ENCODE results near the gene USP36. TPM values are rescaled to one million over a fixed set of nuclear protein-coding genes. Genes with fewer than 3 reads are reported as not detected.
A peak's percentile ranks its signal among the peaks of the same experiment; 100 is the strongest.

The USP36 gene
- polyA plus RNA-seq, 3 donors from 2014 or later = 9.6 to 31.7 (median 22.7) TPM

DNA sequence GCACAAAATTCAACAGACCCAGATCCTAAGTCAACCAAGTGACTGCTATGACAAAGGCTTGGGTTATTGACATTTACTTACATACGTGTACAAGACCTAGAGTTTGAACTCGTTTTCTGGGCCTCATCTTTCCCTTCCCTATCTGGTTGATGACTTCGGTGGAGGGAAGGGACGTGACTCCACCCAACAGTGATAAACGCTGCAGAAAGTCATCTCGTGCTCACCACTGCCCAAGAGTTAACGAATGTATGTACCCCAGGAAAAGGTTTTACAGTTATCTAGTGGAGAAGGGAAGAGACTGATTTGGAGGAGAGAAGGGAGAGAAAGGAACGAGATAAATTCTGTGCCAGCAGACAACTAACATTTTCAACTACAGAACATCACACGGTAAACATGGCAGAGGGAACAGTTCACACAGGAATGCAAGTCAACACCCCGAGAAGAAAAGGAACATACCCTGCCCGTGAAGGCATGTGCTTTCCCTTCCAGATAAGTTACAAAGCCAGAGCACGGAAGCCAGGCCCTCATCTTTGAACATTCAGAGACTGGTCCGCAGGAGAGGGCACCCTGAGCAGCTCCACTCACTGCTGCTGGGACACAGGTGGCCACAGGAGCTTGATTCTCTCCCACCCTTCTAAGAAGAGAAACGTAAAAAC lies 44.6 kb downstream of the USP36 start:
- Mint-ChIP-seq H3K36me3 (peaks cover 27 to 38% (median 32%) of the 10 kb centered on the region in 3 donors), H3K4me1 (peaks cover 83 to 87% of the 10 kb centered on the region in 2 donors)
- no peak for DNase-seq

DNA sequence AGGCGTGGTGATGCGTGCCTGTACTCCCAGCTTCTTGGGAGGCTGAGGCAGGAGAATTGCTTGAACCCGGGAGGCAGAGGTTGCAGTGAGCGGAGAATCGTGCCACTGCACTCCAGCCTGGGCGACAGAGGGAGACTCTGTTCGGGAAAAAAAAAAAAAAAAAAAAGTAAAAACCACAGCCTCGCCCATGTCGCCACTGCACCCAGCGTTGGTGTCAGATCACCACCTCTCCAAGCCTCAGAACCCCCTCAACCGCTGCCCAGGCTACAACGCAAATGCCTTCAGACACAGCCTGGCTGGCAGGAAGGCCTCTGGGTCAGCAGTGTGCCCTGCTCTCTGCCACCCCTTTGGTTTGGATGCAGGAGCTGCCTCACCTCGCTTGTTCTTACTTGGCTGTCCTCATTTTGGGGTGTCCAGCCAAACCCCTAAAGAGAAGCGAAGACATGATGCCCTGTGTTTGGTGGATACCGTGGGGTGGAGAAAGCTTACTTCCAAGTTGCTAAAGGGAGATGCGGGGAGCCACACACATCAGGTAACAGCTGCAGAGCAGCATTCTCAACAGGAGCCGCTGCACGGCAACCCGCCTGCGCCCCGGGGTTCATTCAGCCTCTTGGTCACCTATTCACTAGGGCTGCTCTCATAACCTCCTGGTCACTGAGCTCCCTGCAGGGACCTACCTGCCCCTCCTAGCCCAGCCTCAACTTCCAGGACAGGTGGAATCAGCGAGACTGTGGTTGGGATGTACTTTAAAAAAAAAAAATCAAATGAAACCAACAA lies 45.6 kb downstream of the USP36 start:
- Mint-ChIP-seq H3K36me3 (peaks cover 27 to 38% (median 32%) of the 10 kb centered on the region in 3 donors), H3K9me3 (no peaks in the 10 kb centered on the region), H3K27me3 (ENCODE audit: low read depth in 3 of 3) (peaks cover 12 to 22% (median 17%) of the 10 kb centered on the region in 3 donors), H3K4me3 (peak overlapping the region; percentile 36 to 71 (median 70)), H3K4me1 (peaks cover 87 to 91% of the 10 kb centered on the region in 2 donors), H3K27ac (peak overlapping the region; percentile 66 to 98 (median 78))
- DNase-seq = peak in 1 of 3 donors; percentile 45

More for the DNA sequence above, 44.6 kb downstream of the USP36 start:
- Mint-ChIP-seq H3K4me3 (peak overlapping the region in 2 of 5 donors; percentile 4 to 36), H3K27me3 (ENCODE audit: low read depth in 3 of 3) (peaks cover 12 to 25% (median 17%) of the 10 kb centered on the region in 3 donors), H3K27ac (peak overlapping the region in 5 of 6 donors; percentile 27 to 87 (median 52)), H3K9me3 (no peaks in the 10 kb centered on the region)

DNA sequence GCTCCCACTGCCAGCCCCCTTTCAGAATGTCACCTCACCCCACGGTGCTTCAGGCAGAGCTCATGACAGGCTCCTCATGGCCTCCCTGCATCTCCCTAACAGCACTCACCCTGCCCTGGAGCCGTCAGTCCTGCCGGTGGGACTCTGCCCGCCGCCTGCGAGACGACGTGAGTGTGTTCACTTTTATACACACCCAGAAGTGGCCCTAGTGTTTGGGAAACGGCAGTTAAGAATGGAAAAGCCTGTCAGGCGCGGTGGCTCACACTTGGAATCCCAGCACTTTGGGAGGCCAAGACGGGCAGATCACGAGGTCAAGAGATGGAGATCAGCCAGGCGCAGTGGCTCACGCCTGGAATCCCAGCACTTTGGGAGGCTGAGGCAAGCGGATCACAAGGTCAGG lies 46.2 kb downstream of the USP36 start:
- H3K9me3 Mint-ChIP-seq = no peaks in the 10 kb centered on the region
- H3K27me3 Mint-ChIP-seq (ENCODE audit: low read depth in 3 of 3) = peaks cover 11 to 28% (median 13%) of the 10 kb centered on the region in 3 donors
- H3K4me1 Mint-ChIP-seq = peaks cover 91 to 92% of the 10 kb centered on the region in 2 donors
- DNase-seq = no peak
- peak overlapping the region; percentile 29 to 71 (median 36) for H3K4me3 Mint-ChIP-seq
- peak overlapping the region in 5 of 6 donors; percentile 26 to 98 (median 67) for H3K27ac Mint-ChIP-seq
- H3K36me3 Mint-ChIP-seq = peaks cover 27 to 37% (median 36%) of the 10 kb centered on the region in 3 donors

DNA sequence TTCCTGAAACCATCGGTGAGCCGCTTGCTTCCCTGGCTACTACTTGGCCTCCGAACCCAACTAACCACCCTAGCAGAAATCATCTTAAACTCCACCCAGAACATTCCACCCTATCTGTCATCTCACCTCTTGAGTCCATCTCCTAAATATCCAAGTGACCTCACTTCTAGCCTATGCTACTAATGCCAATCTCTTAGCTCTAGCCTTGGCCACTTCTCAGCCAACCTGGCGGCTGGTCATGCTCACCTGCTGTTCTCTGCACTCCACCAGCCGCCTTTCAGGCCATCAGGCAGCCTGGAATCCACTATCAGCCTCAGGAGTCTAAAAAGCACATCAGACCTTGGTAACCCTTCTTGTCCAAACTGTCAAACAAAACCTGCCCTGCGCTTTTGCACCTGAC lies 46.6 kb downstream of the USP36 start:
- H3K4me3 Mint-ChIP-seq = peak overlapping the region; percentile 29 to 68 (median 36)

DNA sequence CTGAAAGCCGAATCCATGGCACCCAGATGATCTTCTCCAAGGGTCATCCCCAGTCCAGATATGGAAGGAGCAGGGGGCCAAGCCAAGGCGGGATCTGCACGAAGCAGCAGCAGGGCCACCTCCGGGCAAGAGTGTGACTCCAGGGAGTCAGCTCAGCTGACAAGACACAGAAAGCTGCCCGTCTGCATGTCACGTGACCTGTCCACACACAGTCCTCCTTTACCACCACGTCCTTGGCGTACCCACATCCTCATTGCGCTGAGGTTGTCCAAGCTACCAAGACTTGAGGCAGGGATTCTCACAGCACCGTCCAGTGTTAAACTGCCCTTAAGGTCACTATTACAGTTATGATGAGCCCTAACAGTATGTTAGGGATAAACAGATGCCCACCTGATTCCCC lies 47.2 kb downstream of the USP36 start:
- peak in 2 of 3 donors; percentile 60 to 65 for DNase-seq
- H3K4me1 Mint-ChIP-seq = peaks cover 88 to 91% of the 10 kb centered on the region in 2 donors
- peaks cover 10 to 28% (median 10%) of the 10 kb centered on the region in 3 donors for H3K27me3 Mint-ChIP-seq (ENCODE audit: low read depth in 3 of 3)
- peak overlapping the region; percentile 23 to 98 (median 78) for H3K27ac Mint-ChIP-seq
- peaks cover 19 to 32% (median 28%) of the 10 kb centered on the region in 3 donors for H3K36me3 Mint-ChIP-seq
- peak overlapping the region; percentile 29 to 68 (median 36) for H3K4me3 Mint-ChIP-seq
- no peaks in the 10 kb centered on the region for H3K9me3 Mint-ChIP-seq

More for the DNA sequence above, 46.6 kb downstream of the USP36 start:
- Mint-ChIP-seq H3K36me3 (peaks cover 24 to 35% (median 32%) of the 10 kb centered on the region in 3 donors), H3K4me1 (peaks cover 91 to 92% of the 10 kb centered on the region in 2 donors), H3K27me3 (ENCODE audit: low read depth in 3 of 3) (peaks cover 10 to 28% (median 10%) of the 10 kb centered on the region in 3 donors), H3K27ac (peak overlapping the region; percentile 23 to 98 (median 78)), H3K9me3 (no peaks in the 10 kb centered on the region)
- DNase-seq = no peak

DNA sequence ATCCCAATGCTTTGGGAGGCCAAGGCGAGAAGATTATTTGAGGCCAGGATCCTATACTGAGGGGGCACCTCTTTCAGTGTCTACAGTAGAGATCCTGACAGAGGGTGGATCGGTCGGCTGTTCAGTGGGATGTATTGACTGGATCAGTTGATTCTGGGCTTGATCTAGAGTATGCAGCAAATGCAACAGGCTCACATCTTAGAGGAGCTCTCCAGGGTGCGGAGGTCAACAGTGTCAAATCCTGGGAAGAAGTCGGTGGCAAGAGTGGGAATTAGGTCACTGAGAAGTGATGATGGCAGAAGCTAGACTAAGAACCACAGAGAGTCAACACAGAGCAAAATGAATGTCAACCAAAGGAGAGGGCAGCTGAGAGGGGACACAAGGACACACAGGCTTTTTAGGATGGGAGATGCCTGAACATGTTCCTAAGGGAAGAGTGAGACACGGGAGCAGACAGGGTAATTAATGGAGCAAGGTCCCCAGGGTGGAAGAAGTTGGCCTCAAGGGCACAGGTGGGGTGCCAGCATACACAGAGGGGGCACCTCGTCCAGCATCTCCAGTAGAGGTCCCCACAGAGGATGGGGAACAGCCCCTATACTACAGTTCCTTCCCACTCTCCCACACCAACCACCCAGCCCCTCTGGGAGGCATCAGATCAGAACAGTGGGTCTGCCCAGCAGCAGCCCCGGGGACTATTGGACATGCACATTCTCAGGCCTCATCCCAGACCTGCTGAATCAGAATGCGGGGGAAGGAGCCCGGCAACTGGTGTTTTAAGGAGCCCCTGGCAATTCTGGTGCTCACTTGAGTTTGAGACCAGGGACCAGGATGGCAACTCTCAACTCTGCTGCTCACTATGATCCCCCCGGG lies 48.5 kb downstream of the USP36 start:
- no peak for DNase-seq
- Mint-ChIP-seq H3K4me1 (peaks cover 93 to 95% of the 10 kb centered on the region in 2 donors), H3K27ac (peak overlapping the region; percentile 28 to 98 (median 92)), H3K36me3 (peaks cover 14 to 32% (median 24%) of the 10 kb centered on the region in 3 donors), H3K4me3 (peak overlapping the region; percentile 29 to 53 (median 46)), H3K27me3 (ENCODE audit: low read depth in 3 of 3) (peaks cover 10 to 29% (median 10%) of the 10 kb centered on the region in 3 donors), H3K9me3 (peaks cover 0 to under 1% (median 0%) of the 10 kb centered on the region in 6 donors)

DNA sequence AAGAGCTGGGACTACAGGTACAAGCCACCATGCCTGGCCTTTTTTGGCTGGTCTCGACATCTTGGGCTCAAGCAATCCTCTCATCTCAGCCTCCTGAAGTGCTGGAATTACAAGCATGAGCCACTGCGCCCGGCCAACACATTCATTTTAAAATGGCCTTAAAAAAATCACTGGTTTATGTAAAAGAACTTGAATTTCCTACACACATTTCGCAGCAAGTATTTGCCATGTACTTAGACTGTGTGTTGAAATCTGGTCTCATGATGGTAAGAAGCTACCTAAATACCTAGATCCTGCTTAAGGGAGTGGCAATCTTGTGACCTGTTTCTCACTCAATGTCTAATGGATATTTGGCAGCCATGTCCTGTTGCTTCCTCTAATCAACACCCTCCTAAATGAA lies 50.1 kb downstream of the USP36 start:
- peaks cover 11 to 29% (median 12%) of the 10 kb centered on the region in 3 donors for H3K27me3 Mint-ChIP-seq (ENCODE audit: low read depth in 3 of 3)
- peak overlapping the region in 3 of 5 donors; percentile 44 to 61 (median 53) for H3K4me3 Mint-ChIP-seq
- H3K4me1 Mint-ChIP-seq = peaks cover 89 to 92% of the 10 kb centered on the region in 2 donors
- peaks cover 0 to 21% (median 8%) of the 10 kb centered on the region in 3 donors for H3K36me3 Mint-ChIP-seq
- peaks cover 0 to 2% (median 0%) of the 10 kb centered on the region in 6 donors for H3K9me3 Mint-ChIP-seq
- H3K27ac Mint-ChIP-seq = peak overlapping the region; percentile 91 to 98 (median 96)
- DNase-seq = no peak

DNA sequence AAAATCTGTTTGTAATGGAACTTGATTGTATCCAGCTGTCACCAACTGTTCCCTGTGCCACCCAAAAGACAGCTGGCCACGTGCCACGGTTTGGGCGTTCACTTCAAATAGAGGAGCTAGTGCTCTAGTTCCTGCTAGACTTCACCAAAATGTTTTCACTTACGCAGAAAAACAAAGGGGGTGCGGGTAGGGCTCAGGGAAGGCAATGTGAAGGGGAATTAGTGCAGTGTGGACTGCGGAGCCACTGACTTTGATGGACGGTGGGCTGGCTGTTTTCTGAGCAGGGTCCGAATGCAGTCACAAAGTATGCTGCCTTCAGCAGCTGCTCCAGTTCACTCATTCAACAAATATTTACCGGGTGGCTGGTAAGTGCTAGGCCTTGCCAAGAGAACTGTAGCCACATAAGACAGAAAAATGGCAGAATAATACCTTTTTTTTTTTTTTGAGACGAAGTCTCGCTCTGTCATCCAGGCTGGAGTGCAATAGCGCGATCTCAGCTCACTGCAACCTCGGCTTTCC lies 50.9 kb downstream of the USP36 start:
- Mint-ChIP-seq H3K4me1 (peaks cover 89 to 92% of the 10 kb centered on the region in 2 donors), H3K27ac (peak overlapping the region; percentile 91 to 98 (median 96)), H3K36me3 (peaks cover 0 to 21% (median 7%) of the 10 kb centered on the region in 3 donors), H3K27me3 (ENCODE audit: low read depth in 3 of 3) (peaks cover 8 to 29% (median 14%) of the 10 kb centered on the region in 3 donors), H3K4me3 (peak overlapping the region; percentile 61 to 87 (median 78)), H3K9me3 (peaks cover 0 to 2% (median 0%) of the 10 kb centered on the region in 6 donors)
- DNase-seq = peak; percentile 57 to 71 (median 64)

DNA sequence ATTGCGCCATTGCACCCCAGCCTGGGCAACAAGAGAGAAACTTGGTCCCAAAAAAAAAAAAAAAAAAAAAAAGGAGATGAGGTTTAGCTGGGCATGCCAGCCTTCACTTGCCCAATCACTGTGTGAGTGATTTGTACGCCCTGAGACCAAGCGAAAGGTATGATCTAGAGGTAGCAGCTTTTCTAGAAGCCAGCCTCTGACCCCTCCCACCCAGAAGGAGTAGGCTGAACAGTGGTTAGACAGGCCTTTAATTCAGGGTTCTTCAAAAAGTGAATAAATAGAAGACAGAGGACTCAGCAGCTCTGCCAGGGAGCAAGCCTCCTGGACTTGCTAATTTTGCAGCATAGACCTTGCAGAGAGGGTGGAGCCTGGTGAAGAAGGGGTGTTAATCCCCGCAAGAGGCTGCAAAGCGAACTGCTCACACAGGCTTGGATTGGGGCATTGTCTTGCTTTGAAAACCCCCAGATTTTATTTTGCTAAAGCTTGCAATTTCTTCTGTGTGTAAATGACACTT lies 51.4 kb downstream of the USP36 start:
- Mint-ChIP-seq H3K27me3 (ENCODE audit: low read depth in 3 of 3) (peaks cover 10 to 24% (median 14%) of the 10 kb centered on the region in 3 donors), H3K9me3 (peaks cover 0 to 2% (median 0%) of the 10 kb centered on the region in 6 donors)

DNA sequence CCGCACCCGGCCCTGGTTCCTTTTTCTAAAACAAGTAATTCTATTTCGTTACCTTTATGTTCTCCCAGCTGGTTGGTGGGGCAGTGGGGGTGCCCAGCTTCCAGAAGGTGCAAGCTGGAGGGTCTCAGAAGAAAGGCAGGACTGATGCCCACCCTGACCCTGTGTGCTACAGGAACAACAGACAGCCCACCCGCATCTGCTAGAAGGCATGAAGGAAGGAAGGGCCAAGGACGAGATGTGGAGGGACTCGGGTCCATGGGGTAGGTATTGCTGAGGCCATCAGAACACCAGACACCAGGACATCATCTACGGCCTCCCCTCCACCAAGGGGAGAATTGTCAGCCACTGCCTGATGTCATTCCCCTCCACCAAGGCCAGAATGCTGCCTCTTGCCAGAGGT lies 52.2 kb downstream of the USP36 start:
- peaks cover 0 to 2% (median 0%) of the 10 kb centered on the region in 6 donors for H3K9me3 Mint-ChIP-seq
- H3K36me3 Mint-ChIP-seq = peaks cover 0 to 16% (median 7%) of the 10 kb centered on the region in 3 donors
- peaks cover 14 to 22% (median 19%) of the 10 kb centered on the region in 3 donors for H3K27me3 Mint-ChIP-seq (ENCODE audit: low read depth in 3 of 3)
- H3K4me3 Mint-ChIP-seq = peak overlapping the region in 3 of 5 donors; percentile 23 to 53 (median 35)
- peak overlapping the region; percentile 60 to 98 (median 88) for H3K27ac Mint-ChIP-seq
- no peak for DNase-seq
- peaks cover 89 to 92% of the 10 kb centered on the region in 2 donors for H3K4me1 Mint-ChIP-seq

More for the DNA sequence above, 51.4 kb downstream of the USP36 start:
- H3K4me1 Mint-ChIP-seq = peaks cover 89 to 92% of the 10 kb centered on the region in 2 donors
- H3K4me3 Mint-ChIP-seq = peak overlapping the region; percentile 61 to 87 (median 78)
- peak overlapping the region; percentile 91 to 98 (median 96) for H3K27ac Mint-ChIP-seq
- H3K36me3 Mint-ChIP-seq = peaks cover 0 to 21% (median 7%) of the 10 kb centered on the region in 3 donors
- peak in 1 of 3 donors; percentile 44 for DNase-seq

DNA sequence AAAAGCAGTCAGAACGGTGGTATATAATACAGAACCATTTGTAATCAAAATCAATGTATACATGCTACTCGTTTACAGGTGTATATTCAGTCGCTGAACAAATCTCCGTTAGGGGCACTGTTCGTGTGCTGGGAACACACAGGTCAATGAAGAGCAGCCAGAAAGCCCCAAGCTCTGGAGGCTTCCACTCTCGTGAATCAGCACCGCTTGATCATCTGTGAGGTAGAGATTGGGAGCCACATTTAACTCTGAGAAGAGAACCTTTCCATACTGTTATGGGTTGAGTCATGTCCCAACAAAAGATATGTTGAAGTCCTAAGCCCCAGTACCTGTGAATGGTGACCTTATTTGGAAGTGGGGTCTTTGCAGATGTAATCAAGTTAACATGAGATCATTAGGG lies 53.2 kb downstream of the USP36 start:
- peaks cover 0 to 2% (median 0%) of the 10 kb centered on the region in 6 donors for H3K9me3 Mint-ChIP-seq
- H3K4me1 Mint-ChIP-seq = peaks cover 89 to 92% of the 10 kb centered on the region in 2 donors
- DNase-seq = no peak
- H3K36me3 Mint-ChIP-seq = peaks cover 0 to 10% (median 7%) of the 10 kb centered on the region in 3 donors
- peak overlapping the region in 2 of 5 donors; percentile 36 to 79 for H3K4me3 Mint-ChIP-seq
- H3K27me3 Mint-ChIP-seq (ENCODE audit: low read depth in 3 of 3) = peaks cover 16 to 19% (median 18%) of the 10 kb centered on the region in 3 donors
- H3K27ac Mint-ChIP-seq = peak overlapping the region; percentile 35 to 93 (median 82)

DNA sequence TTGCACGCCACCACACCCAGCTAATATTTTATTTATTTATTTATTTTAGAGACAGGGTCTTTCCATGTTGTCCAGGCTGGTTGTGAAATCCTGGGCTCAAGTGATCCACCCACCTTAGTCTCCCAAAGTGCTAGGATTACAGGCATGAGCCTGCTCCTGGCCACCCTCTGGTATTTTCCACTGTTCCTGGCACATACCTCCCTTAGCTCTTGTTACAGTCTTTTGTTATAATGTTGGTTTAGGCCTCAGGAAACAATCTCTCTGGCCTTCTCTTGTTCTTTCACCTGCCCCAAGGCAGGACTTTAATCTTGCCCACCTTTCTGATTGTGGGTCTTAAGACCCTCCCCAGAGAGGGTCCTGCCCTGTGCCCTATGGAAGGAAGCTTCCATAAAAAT lies 55.0 kb downstream of the USP36 start:
- peaks cover 0 to 5% (median 3%) of the 10 kb centered on the region in 3 donors for H3K36me3 Mint-ChIP-seq

More for the DNA sequence above, 55.0 kb downstream of the USP36 start:
- DNase-seq = no peak
- H3K27me3 Mint-ChIP-seq (ENCODE audit: low read depth in 3 of 3) = peaks cover 15 to 24% (median 22%) of the 10 kb centered on the region in 3 donors
- peaks cover 0 to 2% (median 0%) of the 10 kb centered on the region in 6 donors for H3K9me3 Mint-ChIP-seq
- H3K4me3 Mint-ChIP-seq = peak overlapping the region; percentile 85 to 89 (median 86)
- peaks cover 72 to 75% of the 10 kb centered on the region in 2 donors for H3K4me1 Mint-ChIP-seq
- H3K27ac Mint-ChIP-seq = peak overlapping the region; percentile 85 to 96 (median 91)
